HK-2 (cell line): ENCODE data around the gene SRCAP.
A peak's percentile ranks its signal among the peaks of the same experiment; 100 is the strongest.

ENCODE experiments used
- DNase-seq: peaks from one replicate; pipeline ENCODE4 v3.0.0-alpha.2; 2018; ENCODE audit not compliant: unreplicated experiment

Gene SRCAP

GRCh38 chr16:30731411-30731810 is 32.4 kb downstream of the SRCAP start:
- no peak for DNase-seq

DNA sequence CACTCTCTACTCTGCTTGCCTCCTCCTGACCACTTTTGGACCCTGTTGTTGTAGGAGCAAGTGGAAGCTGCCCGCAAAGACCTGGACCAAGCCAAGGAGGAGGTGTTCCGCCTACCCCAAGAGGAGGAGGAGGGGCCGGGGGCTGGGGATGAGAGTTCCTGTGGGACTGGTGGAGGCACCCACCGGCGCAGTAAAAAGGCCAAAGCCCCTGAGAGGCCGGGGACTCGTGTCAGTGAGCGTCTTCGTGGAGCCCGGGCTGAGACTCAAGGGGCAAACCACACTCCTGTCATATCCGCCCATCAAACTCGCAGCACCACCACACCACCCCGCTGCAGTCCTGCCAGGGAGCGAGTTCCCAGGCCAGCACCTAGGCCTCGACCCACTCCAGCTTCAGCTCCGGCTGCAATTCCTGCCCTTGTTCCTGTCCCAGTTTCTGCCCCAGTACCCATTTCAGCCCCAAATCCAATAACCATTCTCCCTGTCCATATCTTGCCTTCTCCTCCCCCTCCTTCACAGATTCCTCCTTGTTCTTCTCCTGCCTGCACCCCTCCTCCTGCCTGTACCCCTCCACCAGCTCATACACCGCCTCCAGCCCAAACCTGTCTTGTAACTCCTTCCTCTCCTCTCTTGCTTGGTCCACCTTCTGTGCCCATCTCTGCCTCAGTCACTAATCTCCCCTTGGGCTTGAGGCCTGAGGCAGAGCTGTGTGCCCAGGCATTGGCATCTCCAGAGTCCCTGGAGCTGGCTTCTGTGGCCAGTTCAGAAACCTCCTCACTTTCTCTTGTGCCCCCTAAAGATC is 38.2 kb downstream of the SRCAP start:
- DNase-seq, result no peak

GRCh38 chr16:30737794-30738648 is 39.0 kb downstream of the SRCAP start:
- no peak for DNase-seq

GRCh38 chr16:30738984-30739951 is 40.3 kb downstream of the SRCAP start:
- DNase-seq, result no peak

GRCh38 chr16:30740364-30741251 is 41.6 kb downstream of the SRCAP start:
- DNase-seq, result peak; percentile 84

GRCh38 chr16:30741461-30741914 is 42.5 kb downstream of the SRCAP start:
- peak; percentile 82 for DNase-seq

GRCh38 chr16:30743716-30744115 is 44.7 kb downstream of the SRCAP start:
- no peak for DNase-seq

DNA sequence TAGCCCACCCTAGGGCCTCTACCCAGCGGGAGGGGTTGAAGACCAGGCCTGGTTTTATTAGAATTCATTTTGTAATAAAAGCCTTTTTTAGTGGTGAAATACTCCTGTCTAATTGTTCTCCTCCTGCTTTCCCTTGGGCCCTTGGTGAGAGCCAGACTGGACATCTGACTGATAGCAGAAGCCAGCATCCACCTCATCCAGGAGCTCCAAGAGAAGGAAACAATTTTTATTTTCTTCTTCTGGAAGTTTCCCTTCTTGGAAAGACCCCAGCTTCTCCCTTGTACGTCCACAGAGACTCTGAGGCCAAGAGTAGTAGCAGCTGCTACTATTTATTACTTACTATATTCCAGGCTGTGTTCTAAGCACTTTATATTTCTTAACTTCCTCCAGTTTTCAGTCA is 45.2 kb downstream of the SRCAP start:
- DNase-seq, result no peak

GRCh38 chr16:30745082-30745481 is 46.1 kb downstream of the SRCAP start:
- DNase-seq, result no peak

DNA sequence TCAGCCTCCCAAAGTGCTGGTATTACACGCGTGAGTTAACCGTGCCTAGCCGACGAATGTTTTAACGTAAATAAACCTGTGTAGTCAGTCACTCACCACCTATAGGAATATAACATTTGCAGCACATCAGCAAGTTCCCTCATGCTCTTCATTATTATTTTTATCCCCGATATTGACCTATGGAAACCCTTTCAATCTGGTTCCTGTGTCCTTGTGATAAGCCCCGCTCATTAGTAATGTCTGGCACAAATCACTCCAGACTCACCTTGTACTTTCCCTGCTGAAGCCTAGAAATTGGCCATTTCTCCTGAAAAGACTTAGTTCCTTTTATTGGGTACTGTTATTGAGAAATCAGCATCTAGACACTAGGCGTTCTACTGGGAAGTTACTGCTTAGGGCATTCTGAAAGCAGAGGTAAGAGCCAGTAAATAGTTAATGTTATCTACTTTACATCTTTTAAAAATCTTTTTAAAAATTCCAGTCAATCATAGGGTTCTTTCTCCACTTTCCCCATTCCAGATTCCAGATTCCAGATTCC is 47.7 kb downstream of the SRCAP start:
- no peak for DNase-seq

- no peak for DNase-seq
Observed at GRCh38 chr16:30747331-30747730, 48.4 kb downstream of the SRCAP start.

DNA sequence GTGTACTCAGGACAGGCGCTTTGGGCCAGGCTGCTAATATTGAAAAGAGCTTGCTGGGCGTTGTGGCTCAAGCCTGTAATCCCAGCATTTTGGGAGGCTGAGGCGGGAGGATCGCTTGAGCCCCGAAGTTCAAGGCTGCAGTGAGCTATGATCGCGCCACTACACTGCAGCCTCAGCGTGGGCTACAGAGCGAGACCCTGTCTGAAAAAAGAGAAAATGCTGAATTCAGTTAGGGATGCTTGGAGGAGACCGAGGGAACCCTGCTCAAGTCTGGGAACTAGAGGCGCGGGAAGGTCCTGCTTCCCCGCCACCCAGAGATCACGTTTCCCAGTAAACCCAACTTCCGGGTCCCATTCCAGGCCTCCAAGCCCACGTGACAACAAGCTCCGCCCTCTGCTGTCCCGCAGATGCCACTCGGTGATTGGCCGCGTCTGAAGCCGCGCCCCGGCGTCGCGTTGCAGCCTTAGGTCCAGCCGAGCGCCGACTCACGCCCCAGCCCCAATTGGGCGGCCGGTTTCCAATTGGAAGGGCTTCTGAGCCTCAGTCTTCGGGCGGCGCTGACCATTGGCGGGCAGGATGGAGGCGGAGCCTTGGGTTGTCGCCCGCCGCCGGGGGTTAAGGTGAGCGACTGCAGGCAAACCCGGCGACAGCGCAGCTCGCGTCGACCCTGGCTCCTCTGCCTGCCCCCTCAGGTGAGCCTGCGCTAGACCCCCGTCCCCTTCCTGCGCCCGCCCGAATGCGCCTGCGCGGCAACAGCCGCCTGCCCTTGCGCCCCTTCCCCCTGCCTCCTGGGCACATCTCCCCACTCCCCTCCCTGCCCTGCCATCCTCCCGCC is 49.0 kb downstream of the SRCAP start, which contains the start of gene PHKG2:
Gene PHKG2, plus strand, starts transcription at position 627 of the 835 bp plus-strand sequence. CDS start 396 bp downstream, outside the sequence.
- DNase-seq, result peak; percentile 96

DNA sequence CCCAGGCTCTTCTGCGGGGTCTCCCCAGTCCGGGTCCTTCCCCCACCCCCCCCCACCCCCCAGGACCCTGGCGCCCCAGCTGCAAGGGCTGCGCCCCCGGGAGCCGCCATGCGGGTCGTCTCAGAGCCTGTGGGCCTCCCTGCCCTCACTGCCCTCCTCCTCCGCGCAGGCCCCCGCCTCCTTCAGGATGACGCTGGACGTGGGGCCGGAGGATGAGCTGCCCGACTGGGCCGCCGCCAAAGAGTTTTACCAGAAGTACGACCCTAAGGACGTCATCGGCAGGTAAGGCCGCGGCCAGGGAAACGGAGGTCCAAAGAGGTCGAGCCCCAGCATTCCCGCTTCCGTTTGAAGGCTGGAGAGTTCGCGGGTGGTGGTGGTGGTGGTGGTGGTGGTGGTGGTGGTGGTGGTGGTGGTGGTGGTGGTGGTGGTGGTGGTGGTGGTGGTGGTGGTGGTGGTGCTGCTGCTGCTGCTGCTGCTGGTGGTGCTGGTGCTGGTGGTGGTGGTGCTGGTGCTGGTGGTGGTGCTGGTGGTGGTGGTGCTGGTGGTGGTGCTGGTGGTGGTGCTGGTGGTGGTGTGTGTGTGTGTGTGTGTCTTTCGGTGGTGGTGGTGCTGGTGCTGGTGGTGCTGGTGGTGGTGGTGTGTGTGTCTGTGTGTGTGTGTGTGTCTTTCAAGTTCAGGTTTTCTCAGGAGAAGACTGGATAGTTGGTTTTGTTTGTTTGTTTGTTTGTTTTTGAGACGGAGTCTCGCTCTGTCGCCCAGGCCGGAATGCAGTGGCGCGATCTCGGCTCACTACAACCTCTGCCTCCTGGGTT is 49.9 kb downstream of the SRCAP start:
- DNase-seq, result peak; percentile 55

DNA sequence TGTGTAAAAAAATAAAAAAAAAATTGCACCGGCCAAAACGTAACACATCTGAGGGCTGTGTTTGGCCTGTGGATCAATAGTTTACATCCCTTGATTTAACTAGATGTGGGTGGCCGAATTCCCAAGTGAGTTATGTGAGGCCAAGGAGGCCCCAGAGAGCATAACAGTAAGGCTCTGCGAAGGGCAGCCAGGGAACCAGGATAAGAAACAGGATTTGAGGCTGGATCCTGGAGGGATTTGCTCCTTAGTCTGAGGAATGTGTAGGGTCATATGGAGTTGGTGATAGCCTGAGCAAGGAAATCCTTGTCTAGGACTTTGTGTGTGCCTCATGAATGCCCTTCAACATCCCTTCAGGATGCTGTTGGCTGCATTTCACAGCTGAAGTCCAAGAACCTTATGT is 51.2 kb downstream of the SRCAP start:
- no peak for DNase-seq

GRCh38 chr16:30750876-30751465 is 52.0 kb downstream of the SRCAP start:
- DNase-seq, result no peak

- DNase-seq, result no peak
Observed at GRCh38 chr16:30753596-30753995, 54.6 kb downstream of the SRCAP start.

GRCh38 chr16:30755955-30756780 is 57.2 kb downstream of the SRCAP start:
- DNase-seq, result no peak
